Measurements from ENCODE around the gene IRF6.
"Not testable (repeated sequence)": the region's sequence is repeated elsewhere in the genome, so short reads cannot be mapped to it uniquely, and the experiment has no call there.

Gene IRF6

GRCh38 chr1:209823143-209824041 lies 17.4 kb upstream of the IRF6 start:
- peak; percentile 81 for DNase-seq (ENCODE audit: low spot score)

GRCh38 chr1:209822706-209823105 lies 16.8 kb upstream of the IRF6 start:
- DNase-seq (ENCODE audit: low spot score) = peak; percentile 47

- no peak for DNase-seq (ENCODE audit: low spot score)
These were observed 15.0 kb upstream of the IRF6 start for GRCh38 chr1:209820986-209821385.

- no peak for DNase-seq (ENCODE audit: low spot score)
These were observed 13.1 kb upstream of the IRF6 start for GRCh38 chr1:209819058-209819457.

GRCh38 chr1:209817691-209818090 lies 11.7 kb upstream of the IRF6 start:
- DNase-seq (ENCODE audit: low spot score) = no peak

DNA sequence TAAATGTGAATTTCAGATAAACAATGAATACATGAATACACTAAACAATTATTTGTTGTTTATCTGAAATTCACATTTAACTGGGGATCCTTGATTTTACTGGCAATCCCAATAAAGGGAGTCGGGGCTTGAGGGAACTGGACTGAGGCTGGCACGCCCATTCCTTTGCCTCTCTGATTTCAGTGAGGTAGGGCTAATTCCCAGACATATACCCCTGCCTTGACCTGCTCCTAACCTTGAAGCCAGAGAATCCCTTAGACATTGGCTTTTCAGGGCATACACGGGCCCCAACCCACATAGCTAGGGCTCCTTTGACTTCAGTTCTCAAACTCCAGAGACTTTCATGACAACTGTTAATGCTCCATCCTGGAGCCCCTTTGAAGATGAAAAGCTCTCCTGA lies 11.0 kb upstream of the IRF6 start:
- DNase-seq (ENCODE audit: low spot score) = no peak

- no peak for DNase-seq (ENCODE audit: low spot score)
These were observed 10.0 kb upstream of the IRF6 start for GRCh38 chr1:209815931-209816341.

DNA sequence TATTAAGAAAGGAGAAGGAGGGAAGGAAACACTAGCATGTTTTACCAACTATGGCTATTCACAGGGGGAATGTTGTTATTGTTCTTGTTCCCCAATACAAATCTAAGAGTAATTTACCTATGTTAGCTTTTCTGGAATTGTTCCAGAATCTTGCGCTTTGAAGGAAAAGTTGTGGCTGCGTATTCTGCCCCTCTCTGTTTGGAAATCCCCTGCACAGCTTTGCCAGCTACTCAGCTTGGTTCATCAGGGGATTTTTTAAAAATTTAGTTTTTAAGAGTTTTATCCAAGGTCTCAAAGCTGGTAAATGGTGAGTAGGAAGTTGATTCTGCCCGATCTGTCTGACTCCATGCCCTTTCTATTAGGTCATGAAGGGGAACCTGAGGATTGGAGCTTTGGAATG lies 9.5 kb upstream of the IRF6 start:
- DNase-seq (ENCODE audit: low spot score) = peak; percentile 39

GRCh38 chr1:209813902-209814301 lies 8.0 kb upstream of the IRF6 start:
- DNase-seq (ENCODE audit: low spot score) = no peak

GRCh38 chr1:209810783-209811182 lies 4.8 kb upstream of the IRF6 start:
- DNase-seq (ENCODE audit: low spot score) = no peak

- peak; percentile 93 for DNase-seq (ENCODE audit: low spot score)
These were observed 3.7 kb upstream of the IRF6 start for GRCh38 chr1:209809611-209810010.

- DNase-seq (ENCODE audit: low spot score) = peak; percentile 98
These were observed 2.2 kb upstream of the IRF6 start for GRCh38 chr1:209808059-209808581.

DNA sequence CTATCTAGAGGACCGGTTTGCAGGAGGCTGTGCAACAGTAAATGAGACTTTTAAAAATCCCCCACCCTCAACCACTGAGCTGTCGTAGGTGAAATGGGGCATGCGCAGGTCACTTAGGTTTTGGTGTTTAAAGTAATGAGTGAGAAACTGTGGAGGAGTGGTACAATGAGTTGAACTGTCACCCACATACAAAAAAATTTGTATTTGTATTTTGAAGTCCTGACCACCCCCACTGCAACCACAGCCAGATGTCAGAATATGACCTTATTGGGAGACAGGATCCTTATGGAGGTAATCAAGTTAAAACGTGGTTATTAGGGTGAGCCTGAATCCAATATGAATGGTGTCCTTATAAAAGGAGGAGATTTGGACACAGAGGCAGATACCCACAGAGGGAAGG lies 1.6 kb upstream of the IRF6 start:
- no peak for DNase-seq (ENCODE audit: low spot score)

- peak; percentile 32 for DNase-seq (ENCODE audit: low spot score)
These were observed 581 bp downstream of the IRF6 start for GRCh38 chr1:209805341-209805781.

GRCh38 chr1:209803568-209803967 lies 2.4 kb downstream of the IRF6 start:
- DNase-seq (ENCODE audit: low spot score) = no peak

DNA sequence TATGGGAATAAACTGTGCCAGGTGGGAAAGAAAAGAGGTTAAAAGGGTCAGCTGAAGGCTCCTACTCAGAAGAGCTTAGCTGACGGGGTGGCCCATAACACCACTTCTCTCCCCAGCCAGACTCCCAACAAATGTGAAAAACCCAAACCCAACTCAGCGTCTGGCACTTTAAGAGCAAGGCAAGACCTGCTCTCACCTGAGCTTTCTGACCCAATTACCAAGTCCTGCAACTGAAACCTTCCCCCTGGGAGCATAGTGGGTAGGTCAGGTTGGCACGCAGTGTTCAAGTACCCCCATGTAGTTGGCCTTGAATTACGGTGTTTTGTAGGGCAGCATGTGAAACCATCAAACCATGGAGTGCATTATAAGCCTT lies 3.2 kb downstream of the IRF6 start:
- no peak for DNase-seq (ENCODE audit: low spot score)

- DNase-seq (ENCODE audit: low spot score) = no peak
These were observed 3.7 kb downstream of the IRF6 start for GRCh38 chr1:209802117-209802779.

DNA sequence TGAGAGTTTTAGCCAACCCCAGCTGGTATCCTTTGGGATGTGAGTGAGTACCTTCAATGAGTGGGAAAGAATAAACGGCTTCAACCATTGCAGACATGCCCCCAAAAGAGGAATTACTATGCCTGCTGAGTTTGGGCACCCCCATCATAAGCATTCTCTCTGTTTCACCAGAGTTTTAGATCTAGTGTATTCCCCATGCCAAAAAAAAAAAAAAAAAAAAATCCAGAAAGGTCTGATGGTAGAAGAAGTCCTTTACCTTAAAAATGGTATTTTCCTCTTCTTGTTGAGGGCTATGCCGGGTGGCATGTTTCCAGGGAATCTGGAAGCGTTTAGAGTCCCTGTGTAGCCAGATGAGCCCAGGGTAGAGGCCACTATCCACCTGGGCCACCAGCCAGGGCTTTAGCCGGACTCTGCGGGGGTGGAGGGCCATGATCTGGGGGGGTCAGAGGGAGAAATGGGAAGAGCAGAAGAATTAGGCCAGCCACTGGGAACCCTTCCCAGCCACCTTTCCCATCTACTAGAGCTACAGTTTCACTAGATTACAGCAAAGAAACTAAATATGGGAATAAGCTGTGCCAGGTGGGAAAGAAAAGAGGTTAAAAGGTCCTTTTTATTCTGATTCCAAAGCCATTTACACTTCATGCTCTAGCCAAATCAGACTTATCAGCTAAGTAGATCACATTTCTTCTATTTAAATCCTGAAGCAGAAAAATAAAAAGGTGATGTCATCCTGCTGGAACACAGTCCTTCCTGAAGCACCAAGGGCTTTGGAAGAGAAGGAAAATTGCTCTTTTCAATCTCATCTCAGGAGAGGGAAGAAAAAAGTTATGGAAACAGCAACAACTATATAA lies 4.7 kb downstream of the IRF6 start:
- no peak for DNase-seq (ENCODE audit: low spot score)

DNA sequence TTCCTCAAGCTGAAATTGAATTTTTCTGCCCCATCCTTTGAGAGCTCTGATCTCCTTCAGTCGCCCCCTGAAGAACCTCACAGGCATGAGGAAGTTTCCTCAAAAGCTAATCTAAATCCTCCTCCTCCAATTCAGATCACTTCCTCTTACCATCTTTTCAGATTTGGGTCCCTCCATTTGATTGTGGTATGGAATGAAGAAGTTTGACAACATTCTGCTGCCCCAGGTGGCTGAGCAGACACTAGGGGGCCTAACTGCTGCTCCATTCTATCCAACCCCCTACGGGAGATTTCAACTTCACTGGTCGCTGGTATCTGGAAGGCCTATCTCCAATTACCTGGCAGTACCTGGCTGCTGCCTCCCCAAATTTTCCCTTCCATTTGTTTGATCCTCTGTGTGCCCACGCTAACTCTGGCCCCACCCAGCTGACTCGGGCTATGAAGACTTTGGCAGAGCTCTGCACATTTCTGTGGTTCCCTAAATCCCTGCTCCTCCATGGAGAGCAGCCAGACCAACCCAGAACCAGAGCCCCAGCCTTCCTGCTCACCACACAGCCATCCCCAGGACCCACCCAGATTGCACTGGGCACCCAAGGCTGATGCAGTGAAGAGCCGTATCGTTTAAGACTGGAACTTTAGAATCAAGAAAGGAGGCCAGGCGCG lies 7.8 kb downstream of the IRF6 start:
- no peak for DNase-seq (ENCODE audit: low spot score)

- not testable (repeated sequence) for DNase-seq (ENCODE audit: low spot score)
These were observed 12.2 kb downstream of the IRF6 start for GRCh38 chr1:209793711-209794110.

GRCh38 chr1:209791920-209792319 lies 14.0 kb downstream of the IRF6 start:
- DNase-seq (ENCODE audit: low spot score) = peak; percentile 50
